HEK293 (cell line): ENCODE results near the gene DNAJC13.

ENCODE experiments used
- CTCF ChIA-PET: fragments of 350-600 bp; formaldehyde crosslinking; extraction: SDS; loops from one replicate; lab custom pipeline; 2021; ENCODE audit warnings: antibody characterized with exemption; lab: Yijun Ruan, JAX
- POLR2A ChIA-PET: fragments of 300-600 bp; formaldehyde crosslinking; extraction: SDS; loops from one replicate; lab custom pipeline; 2020; ENCODE audit warnings: antibody characterized with exemption, inconsistent platforms; lab: Yijun Ruan, JAX
- H3K27ac ChIP-seq: fragments of 200-500 bp; sonication (Bioruptor generic); 2 replicates; pipeline ENCODE4 v1.5.1; 2014; ENCODE audit warnings: low read depth, low read length, control low read depth, inconsistent platforms; ENCODE audit errors: extremely low read depth
- H3K36me3 ChIP-seq, 2 experiments: fragments of 200-500 bp in 1 of 2; sonication (Bioruptor generic) in 1 of 2; 1 replicate in 1 of 2; 2 replicates in 1 of 2; pipeline ENCODE4 v1.5.1; 2014 to 2017; ENCODE audit warnings: inconsistent platforms in 2 of 2, low read length in 2 of 2; ENCODE audit not compliant: control insufficient read depth in 2 of 2, insufficient read depth in 1 of 2
- H3K4me1 ChIP-seq: fragments of 200-500 bp; sonication (Bioruptor generic); 2 replicates; pipeline ENCODE4 v1.5.1; 2014; ENCODE audit warnings: mild to moderate bottlenecking, low read length, inconsistent platforms; ENCODE audit not compliant: control insufficient read depth, insufficient read depth
- H3K4me3 ChIP-seq: 2 replicates; pipeline ENCODE4 v1.5.1; 2011; ENCODE audit warnings: low read depth, mild to moderate bottlenecking, control low read depth, low read length, moderate library complexity
- H3K9me3 ChIP-seq: fragments of 200-500 bp; sonication (Bioruptor generic); 2 replicates; pipeline ENCODE4 v1.5.1; 2014; ENCODE audit warnings: low read depth, low read length, inconsistent platforms; ENCODE audit not compliant: control insufficient read depth, insufficient read depth
- GLIS1 ChIP-seq: fragments of 450-650 bp; formaldehyde crosslinking; IDR thresholded peaks from 2 replicates; pipeline ENCODE4 v1.5.1; 2016; ENCODE audit warnings: missing biosample characterization, missing genetic modification characterization
- SP3 ChIP-seq: fragments of 450-650 bp; formaldehyde crosslinking; IDR thresholded peaks from 2 replicates; pipeline ENCODE4 v1.5.1; 2016; ENCODE audit warnings: missing biosample characterization, missing genetic modification characterization
- TRIM28 ChIP-seq: IDR thresholded peaks from 2 replicates; pipeline ENCODE4 v1.6.1; 2011; ENCODE audit warnings: low read length, control low read depth, borderline replicate concordance
- WT1 ChIP-seq: fragments of 450-650 bp; formaldehyde crosslinking; IDR thresholded peaks from 2 replicates; pipeline ENCODE4 v1.5.1; 2016; ENCODE audit warnings: missing biosample characterization, missing genetic modification characterization
- YY2 ChIP-seq: fragments of 450-650 bp; formaldehyde crosslinking; IDR thresholded peaks from 2 replicates; pipeline ENCODE4 v1.5.1; 2016; ENCODE audit warnings: missing biosample characterization, missing genetic modification characterization
- ZFP3 ChIP-seq: fragments of 450-650 bp; formaldehyde crosslinking; IDR thresholded peaks from 2 replicates; pipeline ENCODE4 v1.5.1; 2016; ENCODE audit warnings: low read depth, missing biosample characterization, missing genetic modification characterization
- ZNF10 ChIP-seq: fragments of 450-650 bp; formaldehyde crosslinking; IDR thresholded peaks from 2 replicates; pipeline ENCODE4 v1.5.1; 2017; ENCODE audit warnings: missing biosample characterization, missing genetic modification characterization
- ZNF16 ChIP-seq: fragments of 450-650 bp; formaldehyde crosslinking; IDR thresholded peaks from 2 replicates; pipeline ENCODE4 v1.5.1; 2016; ENCODE audit warnings: low read depth, missing biosample characterization, missing genetic modification characterization
- ZNF2 ChIP-seq: fragments of 450-650 bp; formaldehyde crosslinking; IDR thresholded peaks from 2 replicates; pipeline ENCODE4 v1.5.1; 2016; ENCODE audit warnings: missing biosample characterization, missing genetic modification characterization
- ZNF223 ChIP-seq: fragments of 450-650 bp; formaldehyde crosslinking; IDR thresholded peaks from 2 replicates; pipeline ENCODE4 v1.5.1; 2016; ENCODE audit warnings: missing biosample characterization, missing genetic modification characterization
- ZNF239 ChIP-seq: fragments of 450-650 bp; formaldehyde crosslinking; IDR thresholded peaks from 2 replicates; pipeline ENCODE4 v1.5.1; 2016; ENCODE audit warnings: missing biosample characterization, missing genetic modification characterization
- ZNF292 ChIP-seq: fragments of 450-650 bp; formaldehyde crosslinking; IDR thresholded peaks from 2 replicates; pipeline ENCODE4 v1.5.1; 2016; ENCODE audit warnings: low read depth, missing biosample characterization, missing genetic modification characterization, borderline replicate concordance
- ZNF335 ChIP-seq: fragments of 450-650 bp; formaldehyde crosslinking; conservative IDR thresholded peaks from 2 replicates; pipeline ENCODE4 v1.5.1; 2016; ENCODE audit warnings: missing biosample characterization, missing genetic modification characterization
- ZNF350 ChIP-seq: fragments of 450-650 bp; formaldehyde crosslinking; IDR thresholded peaks from 2 replicates; pipeline ENCODE4 v1.5.0; 2017; ENCODE audit warnings: missing biosample characterization, mild to moderate bottlenecking, missing genetic modification characterization
- ZNF561 ChIP-seq: fragments of 450-650 bp; IDR thresholded peaks from 2 replicates; pipeline ENCODE4 v1.5.1; 2018; ENCODE audit warnings: missing biosample characterization, missing genetic modification characterization, borderline replicate concordance
- ZNF623 ChIP-seq: fragments of 450-650 bp; formaldehyde crosslinking; IDR thresholded peaks from 2 replicates; pipeline ENCODE4 v1.5.1; 2016; ENCODE audit warnings: missing biosample characterization, missing genetic modification characterization
- ZNF654 ChIP-seq: fragments of 450-650 bp; formaldehyde crosslinking; IDR thresholded peaks from 2 replicates; pipeline ENCODE4 v1.5.1; 2016; ENCODE audit warnings: low read depth, missing biosample characterization, missing genetic modification characterization
- ZNF660 ChIP-seq: fragments of 450-650 bp; IDR thresholded peaks from 2 replicates; pipeline ENCODE4 v1.5.1; 2018; ENCODE audit warnings: missing biosample characterization, mild to moderate bottlenecking, missing genetic modification characterization
- ZNF707 ChIP-seq: fragments of 450-650 bp; formaldehyde crosslinking; IDR thresholded peaks from 2 replicates; pipeline ENCODE4 v1.5.1; 2016; ENCODE audit warnings: missing biosample characterization, missing genetic modification characterization
- ZNF76 ChIP-seq: fragments of 450-650 bp; formaldehyde crosslinking; IDR thresholded peaks from 2 replicates; pipeline ENCODE4; 2016; ENCODE audit warnings: low read depth, missing biosample characterization, missing genetic modification characterization, borderline replicate concordance
- ZNF785 ChIP-seq: fragments of 450-650 bp; formaldehyde crosslinking; IDR thresholded peaks from 2 replicates; pipeline ENCODE4 v1.5.1; 2016; ENCODE audit warnings: missing biosample characterization, missing genetic modification characterization
- ZSCAN30 ChIP-seq: fragments of 450-650 bp; IDR thresholded peaks from 2 replicates; pipeline ENCODE4 v1.5.1; 2018; ENCODE audit warnings: missing biosample characterization, mild to moderate bottlenecking, missing genetic modification characterization, moderate library complexity
- TF ChIP-seq, protein P1 (sequence below): fragments of 450-650 bp; formaldehyde crosslinking; IDR thresholded peaks from 2 replicates; pipeline ENCODE4 v1.5.1; 2017; ENCODE audit warnings: missing biosample characterization, missing genetic modification characterization
- TF ChIP-seq, protein P2 (sequence below): fragments of 450-650 bp; formaldehyde crosslinking; IDR thresholded peaks from 2 replicates; pipeline ENCODE4 v1.5.1; 2016; ENCODE audit warnings: missing biosample characterization, missing genetic modification characterization

DNAJC13 gene

DNA sequence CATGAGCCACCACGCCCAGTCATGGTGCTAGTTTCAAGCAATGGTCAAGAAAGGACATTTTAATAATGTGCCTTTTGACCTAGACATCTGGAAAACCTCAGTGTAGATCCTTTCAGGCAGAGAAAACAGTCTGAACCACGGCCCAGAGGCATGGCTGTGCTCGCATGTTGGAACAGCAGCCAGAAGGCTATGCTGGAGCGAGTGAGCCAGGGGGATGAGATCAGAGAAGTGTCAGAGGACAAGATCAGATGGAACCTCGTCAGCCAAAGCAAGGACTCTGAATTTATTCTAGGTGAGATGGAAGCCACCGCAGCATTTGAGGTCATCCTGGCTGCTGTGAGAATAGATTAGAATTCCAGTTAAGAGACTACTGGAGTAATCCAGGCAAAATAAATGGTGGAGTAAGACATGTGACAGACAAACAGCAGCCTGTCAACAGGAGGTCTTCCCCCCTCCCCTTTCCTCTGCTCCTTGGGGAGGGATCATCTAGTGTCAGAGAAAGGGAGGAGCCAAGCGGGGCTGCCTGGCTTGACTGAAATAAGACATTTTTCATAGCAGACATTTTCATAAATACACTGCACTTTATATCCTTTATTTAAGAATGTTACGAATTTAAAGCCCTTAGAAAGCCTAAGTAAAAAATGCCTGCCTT is 139.3 kb downstream of the DNAJC13 start:
- TF ChIP-seq YY2 (tag by site-specific recombination): no peak
- no peak for TF ChIP-seq TRIM28
- ChIA-PET POLR2A (no interaction called here), CTCF (no interaction called here)
- H3K9me3 ChIP-seq: no peaks in the 10 kb centered on the region
- H3K27ac ChIP-seq: no peak overlapping the region
- peaks cover 0 to 14% of the 10 kb centered on the region in 2 experiments; a peak in 1 of 3 replicates for H3K36me3 ChIP-seq
- H3K4me3 ChIP-seq: no peak overlapping the region
- no peaks in the 10 kb centered on the region for H3K4me1 ChIP-seq

DNA sequence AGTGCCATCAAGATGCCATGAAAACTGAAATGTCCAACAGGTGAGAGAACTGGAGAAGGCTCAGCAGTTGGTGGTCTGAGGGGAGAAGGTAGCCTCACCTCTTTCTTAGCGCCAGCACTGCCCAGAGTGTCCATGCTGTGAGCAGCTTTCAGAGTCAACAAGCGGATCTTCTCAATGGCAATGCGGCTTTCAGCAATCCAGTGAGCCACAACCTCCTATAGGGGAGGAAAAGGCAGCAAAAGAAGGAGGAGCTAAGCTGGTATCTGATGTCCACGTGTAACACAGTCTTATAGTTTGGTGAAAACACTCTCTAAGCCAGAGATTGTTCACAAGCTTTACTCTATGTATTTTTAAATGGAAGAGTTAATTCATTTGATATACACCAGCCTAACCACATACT is 143.7 kb downstream of the DNAJC13 start:
- TF ChIP-seq ZSCAN30 (tag by site-specific recombination) (no peak), ZNF785 (tag by site-specific recombination) (no peak), ZNF292 (tag by site-specific recombination) (no peak), SP3 (tag by site-specific recombination) (no peak), ZNF16 (tag by site-specific recombination) (no peak), ZNF707 (tag by site-specific recombination) (no peak), ZNF76 (no peak), ZNF350 (tag by site-specific recombination) (no peak), ZNF10 (no peak), ZNF660 (tag by site-specific recombination) (no peak)
- TF ChIP-seq, protein P1, sequence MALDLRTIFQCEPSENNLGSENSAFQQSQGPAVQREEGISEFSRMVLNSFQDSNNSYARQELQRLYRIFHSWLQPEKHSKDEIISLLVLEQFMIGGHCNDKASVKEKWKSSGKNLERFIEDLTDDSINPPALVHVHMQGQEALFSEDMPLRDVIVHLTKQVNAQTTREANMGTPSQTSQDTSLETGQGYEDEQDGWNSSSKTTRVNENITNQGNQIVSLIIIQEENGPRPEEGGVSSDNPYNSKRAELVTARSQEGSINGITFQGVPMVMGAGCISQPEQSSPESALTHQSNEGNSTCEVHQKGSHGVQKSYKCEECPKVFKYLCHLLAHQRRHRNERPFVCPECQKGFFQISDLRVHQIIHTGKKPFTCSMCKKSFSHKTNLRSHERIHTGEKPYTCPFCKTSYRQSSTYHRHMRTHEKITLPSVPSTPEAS (tag by site-specific recombination): no peak
- Histone ChIP-seq H3K27ac (no peak overlapping the region), H3K4me1 (no peaks in the 10 kb centered on the region), H3K36me3 (peaks cover 0 to 14% of the 10 kb centered on the region in 2 experiments; a peak in 1 of 3 replicates), H3K9me3 (no peaks in the 10 kb centered on the region), H3K4me3 (no peak overlapping the region)
- POLR2A ChIA-PET: no interaction called here
- CTCF ChIA-PET: no interaction called here

DNA sequence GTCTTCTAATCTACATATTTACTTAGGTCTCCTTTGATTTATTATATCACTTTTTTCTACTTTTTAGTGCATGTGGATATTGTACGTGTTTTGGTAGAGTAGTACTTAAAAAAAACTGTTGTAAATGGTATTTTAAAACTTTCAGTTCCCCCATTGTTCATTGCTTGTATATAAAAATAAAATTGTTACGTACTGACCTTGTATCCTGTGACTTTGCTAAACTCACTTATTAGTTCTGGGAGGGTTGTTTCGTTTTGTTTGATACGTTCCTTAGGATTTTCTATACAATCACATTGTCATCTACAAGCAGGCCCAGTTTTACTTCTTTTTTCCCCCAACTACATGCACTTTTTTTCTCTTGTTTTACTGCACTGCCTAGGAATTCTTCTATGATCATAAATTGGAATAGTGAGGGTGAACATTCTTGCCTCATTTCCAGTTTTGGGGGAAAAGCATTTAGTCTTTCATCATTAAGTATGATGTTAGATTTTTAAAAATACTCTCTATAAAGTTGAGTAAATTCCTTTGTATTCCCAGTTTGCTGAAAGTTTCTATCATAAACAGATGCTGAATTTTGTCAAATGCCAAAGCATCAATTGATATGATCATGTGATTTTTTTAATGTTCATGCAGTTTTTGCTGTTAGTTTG is 146.2 kb downstream of the DNAJC13 start:
- POLR2A ChIA-PET: no interaction called here

More for the DNA sequence above, 146.2 kb downstream of the DNAJC13 start:
- TF ChIP-seq ZNF623 (tag by site-specific recombination): no peak
- TF ChIP-seq GLIS1 (tag by site-specific recombination): no peak
- no peak for TF ChIP-seq WT1 (tag by site-specific recombination)
- TF ChIP-seq ZFP3 (tag by site-specific recombination): no peak
- TF ChIP-seq, protein P2, sequence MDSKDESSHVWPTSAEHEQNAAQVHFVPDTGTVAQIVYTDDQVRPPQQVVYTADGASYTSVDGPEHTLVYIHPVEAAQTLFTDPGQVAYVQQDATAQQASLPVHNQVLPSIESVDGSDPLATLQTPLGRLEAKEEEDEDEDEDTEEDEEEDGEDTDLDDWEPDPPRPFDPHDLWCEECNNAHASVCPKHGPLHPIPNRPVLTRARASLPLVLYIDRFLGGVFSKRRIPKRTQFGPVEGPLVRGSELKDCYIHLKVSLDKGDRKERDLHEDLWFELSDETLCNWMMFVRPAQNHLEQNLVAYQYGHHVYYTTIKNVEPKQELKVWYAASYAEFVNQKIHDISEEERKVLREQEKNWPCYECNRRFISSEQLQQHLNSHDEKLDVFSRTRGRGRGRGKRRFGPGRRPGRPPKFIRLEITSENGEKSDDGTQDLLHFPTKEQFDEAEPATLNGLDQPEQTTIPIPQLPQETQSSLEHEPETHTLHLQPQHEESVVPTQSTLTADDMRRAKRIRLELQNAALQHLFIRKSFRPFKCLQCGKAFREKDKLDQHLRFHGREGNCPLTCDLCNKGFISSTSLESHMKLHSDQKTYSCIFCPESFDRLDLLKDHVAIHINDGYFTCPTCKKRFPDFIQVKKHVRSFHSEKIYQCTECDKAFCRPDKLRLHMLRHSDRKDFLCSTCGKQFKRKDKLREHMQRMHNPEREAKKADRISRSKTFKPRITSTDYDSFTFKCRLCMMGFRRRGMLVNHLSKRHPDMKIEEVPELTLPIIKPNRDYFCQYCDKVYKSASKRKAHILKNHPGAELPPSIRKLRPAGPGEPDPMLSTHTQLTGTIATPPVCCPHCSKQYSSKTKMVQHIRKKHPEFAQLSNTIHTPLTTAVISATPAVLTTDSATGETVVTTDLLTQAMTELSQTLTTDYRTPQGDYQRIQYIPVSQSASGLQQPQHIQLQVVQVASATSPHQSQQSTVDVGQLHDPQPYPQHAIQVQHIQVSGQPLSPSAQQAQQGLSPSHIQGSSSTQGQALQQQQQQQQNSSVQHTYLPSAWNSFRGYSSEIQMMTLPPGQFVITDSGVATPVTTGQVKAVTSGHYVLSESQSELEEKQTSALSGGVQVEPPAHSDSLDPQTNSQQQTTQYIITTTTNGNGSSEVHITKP: no peak
- no peak for TF ChIP-seq ZNF335
- no peak for TF ChIP-seq ZNF2
- TF ChIP-seq ZNF223 (tag by site-specific recombination): no peak
- TF ChIP-seq ZNF239 (tag by site-specific recombination): no peak
- no peak for TF ChIP-seq ZNF561 (tag by site-specific recombination)
- TF ChIP-seq ZNF654 (tag by site-specific recombination): no peak
- no peaks in the 10 kb centered on the region for H3K4me1 ChIP-seq
- H3K4me3 ChIP-seq: no peak overlapping the region
- H3K27ac ChIP-seq: no peak overlapping the region
- peaks cover 0 to 14% of the 10 kb centered on the region in 2 experiments; a peak in 1 of 3 replicates for H3K36me3 ChIP-seq
- CTCF ChIA-PET: no interaction called here
- H3K9me3 ChIP-seq: no peaks in the 10 kb centered on the region
